Neuron (in vitro differentiated cells): ENCODE measurements around the gene S100A9.
"Not testable (repeated sequence)": the region's sequence is repeated elsewhere in the genome, so short reads cannot be mapped to it uniquely, and the experiment has no call there.

Experiments
- H2AFZ ChIP-seq: one replicate; pipeline ENCODE4 v1.6.1; 2013; ENCODE audit warnings: low read depth, mild to moderate bottlenecking, inconsistent platforms, low read length, moderate library complexity
- H3K27me3 ChIP-seq: one replicate; pipeline ENCODE4 v1.6.1; 2013; ENCODE audit warnings: low read length; ENCODE audit not compliant: insufficient read depth
- H3K36me3 ChIP-seq: one replicate; pipeline ENCODE4 v1.6.1; 2013; ENCODE audit warnings: low read length; ENCODE audit not compliant: insufficient read depth
- H3K4me1 ChIP-seq: one replicate; pipeline ENCODE4 v1.6.1; 2013; ENCODE audit warnings: low read length; ENCODE audit not compliant: insufficient read depth
- H3K4me3 ChIP-seq: 2 replicates; pipeline ENCODE4 v1.5.1; 2013; ENCODE audit warnings: mild to moderate bottlenecking, low read length, moderate library complexity
- H3K9me3 ChIP-seq: one replicate; pipeline ENCODE4 v1.6.1; 2013; ENCODE audit warnings: low read length

The S100A9 gene

GRCh38 chr1:153403421-153404085 is 45.9 kb downstream of the S100A9 start:
- Histone ChIP-seq H3K27me3 (peaks cover 15% of the 10 kb centered on the region), H3K4me3 (no peak overlapping the region), H2AFZ (no peak overlapping the region), H3K4me1 (no peaks in the 10 kb centered on the region), H3K36me3 (no peaks in the 10 kb centered on the region), H3K9me3 (no peaks in the 10 kb centered on the region)

- Histone ChIP-seq H3K9me3 (no peaks in the 10 kb centered on the region), H3K4me1 (no peaks in the 10 kb centered on the region), H3K36me3 (no peaks in the 10 kb centered on the region), H3K4me3 (no peak overlapping the region), H2AFZ (no peak overlapping the region), H3K27me3 (peaks cover 11% of the 10 kb centered on the region)
These were observed 46.5 kb downstream of the S100A9 start for GRCh38 chr1:153404086-153404635.

- H3K4me1 ChIP-seq, result no peaks in the 10 kb centered on the region
- H3K4me3 ChIP-seq, result no peak overlapping the region
- no peak overlapping the region for H2AFZ ChIP-seq
- H3K9me3 ChIP-seq, result no peaks in the 10 kb centered on the region
- H3K36me3 ChIP-seq, result no peaks in the 10 kb centered on the region
- peaks cover 5% of the 10 kb centered on the region for H3K27me3 ChIP-seq
These were observed 47.1 kb downstream of the S100A9 start for GRCh38 chr1:153404768-153405167.

GRCh38 chr1:153405825-153406599 is 48.4 kb downstream of the S100A9 start:
- not testable (repeated sequence) for H3K4me3 ChIP-seq, H3K27me3 ChIP-seq, H3K4me1 ChIP-seq

GRCh38 chr1:153407274-153407673 is 49.6 kb downstream of the S100A9 start:
- not testable (repeated sequence) for H2AFZ ChIP-seq, H3K4me1 ChIP-seq, H3K9me3 ChIP-seq, H3K27me3 ChIP-seq, H3K4me3 ChIP-seq, H3K36me3 ChIP-seq

More at GRCh38 chr1:153405825-153406599, 48.4 kb downstream of the S100A9 start:
- not testable (repeated sequence) for H3K36me3 ChIP-seq, H2AFZ ChIP-seq, H3K9me3 ChIP-seq
